ENCODE results near the gene TTYH3.

Gene TTYH3

DNA sequence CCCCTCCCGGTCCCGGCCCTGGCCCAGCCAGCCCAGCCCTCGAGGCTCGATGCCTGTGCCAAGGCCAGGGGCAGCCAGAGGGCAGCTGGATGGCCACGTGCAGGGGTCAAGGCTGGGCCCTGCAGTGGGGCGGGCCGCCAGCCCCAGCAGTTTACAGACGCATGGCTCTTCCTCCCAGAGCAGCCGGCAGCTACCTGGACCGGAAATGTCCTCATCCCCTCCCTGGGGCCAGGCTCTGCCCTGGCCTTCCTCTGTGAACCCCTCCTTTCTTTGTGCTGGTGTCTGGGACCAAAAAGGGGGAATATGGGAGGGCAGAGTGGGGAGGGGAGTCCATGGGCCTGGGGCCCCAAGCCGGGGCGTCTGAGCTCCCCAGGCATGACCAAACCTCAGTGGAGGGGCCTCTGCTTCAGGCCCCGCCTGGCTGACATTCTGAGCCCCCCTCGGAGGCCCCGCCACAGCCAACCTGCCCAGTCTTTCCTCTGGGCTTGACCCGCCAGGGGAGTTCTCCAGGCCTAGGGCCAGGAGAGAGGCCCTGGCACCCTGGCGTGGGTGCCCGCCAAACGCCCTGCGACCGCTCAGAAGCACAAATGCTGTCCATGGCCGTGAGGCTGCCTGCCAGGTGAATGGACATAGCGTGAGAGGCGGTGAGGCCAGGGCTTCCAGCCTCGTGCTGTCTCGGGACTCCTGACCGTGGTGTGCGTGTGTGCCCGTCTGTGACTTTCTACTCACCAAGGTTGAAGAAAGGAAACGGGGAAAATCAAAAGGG, 31.5 kb downstream of the TTYH3 start:
- no peak overlapping the region for H3K27ac ChIP-seq
- TF ChIP-seq ZFX (IDR thresholded peaks at IDR 0.05; ENCODE audit: borderline replicate concordance): no peak
- TF ChIP-seq, protein P1, sequence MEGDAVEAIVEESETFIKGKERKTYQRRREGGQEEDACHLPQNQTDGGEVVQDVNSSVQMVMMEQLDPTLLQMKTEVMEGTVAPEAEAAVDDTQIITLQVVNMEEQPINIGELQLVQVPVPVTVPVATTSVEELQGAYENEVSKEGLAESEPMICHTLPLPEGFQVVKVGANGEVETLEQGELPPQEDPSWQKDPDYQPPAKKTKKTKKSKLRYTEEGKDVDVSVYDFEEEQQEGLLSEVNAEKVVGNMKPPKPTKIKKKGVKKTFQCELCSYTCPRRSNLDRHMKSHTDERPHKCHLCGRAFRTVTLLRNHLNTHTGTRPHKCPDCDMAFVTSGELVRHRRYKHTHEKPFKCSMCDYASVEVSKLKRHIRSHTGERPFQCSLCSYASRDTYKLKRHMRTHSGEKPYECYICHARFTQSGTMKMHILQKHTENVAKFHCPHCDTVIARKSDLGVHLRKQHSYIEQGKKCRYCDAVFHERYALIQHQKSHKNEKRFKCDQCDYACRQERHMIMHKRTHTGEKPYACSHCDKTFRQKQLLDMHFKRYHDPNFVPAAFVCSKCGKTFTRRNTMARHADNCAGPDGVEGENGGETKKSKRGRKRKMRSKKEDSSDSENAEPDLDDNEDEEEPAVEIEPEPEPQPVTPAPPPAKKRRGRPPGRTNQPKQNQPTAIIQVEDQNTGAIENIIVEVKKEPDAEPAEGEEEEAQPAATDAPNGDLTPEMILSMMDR (IDR thresholded peaks at IDR 0.05): no peak

DNA sequence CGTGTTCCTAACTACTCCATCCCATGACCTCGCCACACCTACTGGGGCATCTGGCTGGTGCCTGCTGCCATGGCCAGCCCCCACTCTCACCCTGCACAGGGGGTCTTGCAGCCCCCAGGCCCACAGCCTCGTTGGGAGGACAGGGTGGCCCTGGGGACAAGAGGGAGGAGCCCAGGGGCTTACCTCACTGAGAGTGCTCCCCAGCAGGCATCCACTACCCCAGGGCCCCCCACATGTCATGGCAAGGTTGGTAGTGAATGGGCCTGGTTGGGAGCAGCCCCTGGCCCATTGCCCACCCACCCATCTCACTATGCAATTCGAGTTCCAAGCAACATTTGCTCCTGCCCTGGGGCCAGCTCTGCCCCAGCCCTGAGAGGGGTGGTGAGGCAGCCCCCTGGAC, 32.2 kb downstream of the TTYH3 start:
- H3K27ac ChIP-seq: no peak overlapping the region
- TF ChIP-seq, protein P1 (IDR thresholded peaks at IDR 0.05): no peak
- no peak for TF ChIP-seq ZFX (IDR thresholded peaks at IDR 0.05; ENCODE audit: borderline replicate concordance)

DNA sequence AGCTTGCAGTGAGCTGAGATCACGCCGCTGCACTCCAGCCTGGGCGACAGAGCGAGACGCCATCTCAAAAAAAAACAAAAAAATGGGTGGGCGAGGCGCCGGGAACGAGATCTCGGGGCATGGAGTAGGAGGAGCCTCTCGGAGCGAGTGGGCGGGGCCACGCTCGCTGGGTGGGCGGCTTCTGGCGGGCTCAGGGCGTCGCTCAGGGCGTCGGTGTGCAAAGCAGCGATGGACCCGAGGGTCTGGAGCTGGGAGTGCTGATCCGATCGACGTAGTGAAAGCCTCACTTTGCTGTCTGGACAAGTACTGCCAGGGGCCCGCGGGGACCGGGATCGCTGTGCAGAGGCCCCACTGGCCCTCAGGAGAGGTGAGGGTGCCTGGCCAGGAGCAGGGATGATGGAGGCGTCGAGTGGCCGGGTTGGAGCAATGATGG, 33.6 kb downstream of the TTYH3 start:
- TF ChIP-seq, protein P1 (IDR thresholded peaks at IDR 0.05): no peak
- no peak for TF ChIP-seq ZFX (IDR thresholded peaks at IDR 0.05; ENCODE audit: borderline replicate concordance)
- no peak overlapping the region for H3K27ac ChIP-seq

DNA sequence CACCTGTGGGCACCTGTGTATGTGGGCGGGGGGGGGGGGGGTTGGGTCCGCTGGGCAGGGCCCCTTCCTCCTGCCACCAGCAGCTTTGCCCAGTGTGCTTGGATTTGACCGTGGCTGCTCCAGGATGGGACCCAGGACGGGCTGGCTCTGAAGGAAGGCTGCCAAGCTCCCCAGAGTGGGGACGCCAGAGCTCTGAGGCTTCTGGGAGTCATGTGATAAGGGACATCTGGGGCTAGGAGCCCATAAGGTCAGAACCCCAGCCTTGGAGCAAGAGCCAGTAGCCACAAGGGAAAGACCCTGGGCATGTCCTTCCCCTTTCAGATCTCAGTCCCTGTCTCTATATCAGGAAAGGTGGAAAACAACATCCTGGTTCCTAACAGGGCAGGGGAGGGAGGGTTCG, 34.4 kb downstream of the TTYH3 start:
- H3K27ac ChIP-seq: no peak overlapping the region
- TF ChIP-seq, protein P1 (IDR thresholded peaks at IDR 0.05): no peak
- TF ChIP-seq ZFX (IDR thresholded peaks at IDR 0.05; ENCODE audit: borderline replicate concordance): no peak

DNA sequence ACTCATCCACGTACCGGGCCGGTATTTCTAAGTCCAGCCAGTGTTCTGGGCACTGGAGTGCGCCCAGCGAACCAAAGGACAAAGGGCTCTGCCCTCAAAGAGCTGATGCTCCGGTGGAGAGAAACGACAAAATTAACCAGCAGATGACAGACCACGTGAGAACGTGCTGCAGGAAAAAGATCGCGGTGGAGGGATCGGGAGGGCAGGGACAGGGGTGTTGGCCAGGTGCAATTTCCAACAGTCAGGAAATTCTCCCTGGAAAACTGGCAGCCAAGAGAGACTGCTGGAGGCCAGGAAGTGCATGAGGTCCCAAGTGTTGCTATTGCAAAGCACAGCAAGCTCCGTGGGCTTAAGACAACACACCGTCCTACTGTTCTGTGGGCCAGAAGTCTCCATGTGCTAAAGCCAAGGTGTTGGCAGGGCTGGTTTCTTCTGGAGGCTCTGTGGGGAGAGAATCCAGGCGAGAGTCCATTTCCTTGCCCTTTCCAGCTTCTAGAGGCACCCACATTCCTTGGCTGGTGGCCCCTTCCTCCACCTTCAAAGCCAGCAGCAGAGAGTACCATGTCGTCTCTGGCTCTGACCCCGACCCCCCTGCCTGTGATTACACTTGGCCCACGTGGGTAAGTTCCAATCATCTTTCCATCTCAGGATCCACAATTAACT, 34.9 kb downstream of the TTYH3 start:
- no peak overlapping the region for H3K27ac ChIP-seq
- no peak for TF ChIP-seq ZFX (IDR thresholded peaks at IDR 0.05; ENCODE audit: borderline replicate concordance)
- TF ChIP-seq, protein P1 (IDR thresholded peaks at IDR 0.05): no peak

DNA sequence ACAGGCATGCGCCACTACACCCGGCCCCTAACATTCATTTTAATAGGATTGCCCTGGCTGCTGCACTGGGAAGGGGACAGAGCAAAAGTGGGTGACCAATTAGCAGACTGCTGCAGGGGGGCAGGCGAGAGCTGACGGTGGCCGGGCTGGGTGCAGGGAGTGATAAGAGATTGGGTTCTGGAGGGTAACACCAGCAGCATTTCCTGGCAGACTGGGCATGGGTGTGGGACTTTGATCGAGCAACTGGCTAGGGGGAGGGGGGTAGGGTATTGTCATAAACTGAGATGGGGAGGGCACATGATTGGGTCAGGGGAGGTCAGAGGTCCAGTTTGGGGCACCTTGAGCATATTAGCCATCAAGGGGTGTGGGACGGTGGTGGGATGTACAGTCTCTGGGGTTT, 36.1 kb downstream of the TTYH3 start:
- H3K27ac ChIP-seq: no peak overlapping the region
- TF ChIP-seq ZFX (IDR thresholded peaks at IDR 0.05; ENCODE audit: borderline replicate concordance): no peak
- TF ChIP-seq, protein P1 (IDR thresholded peaks at IDR 0.05): no peak

DNA sequence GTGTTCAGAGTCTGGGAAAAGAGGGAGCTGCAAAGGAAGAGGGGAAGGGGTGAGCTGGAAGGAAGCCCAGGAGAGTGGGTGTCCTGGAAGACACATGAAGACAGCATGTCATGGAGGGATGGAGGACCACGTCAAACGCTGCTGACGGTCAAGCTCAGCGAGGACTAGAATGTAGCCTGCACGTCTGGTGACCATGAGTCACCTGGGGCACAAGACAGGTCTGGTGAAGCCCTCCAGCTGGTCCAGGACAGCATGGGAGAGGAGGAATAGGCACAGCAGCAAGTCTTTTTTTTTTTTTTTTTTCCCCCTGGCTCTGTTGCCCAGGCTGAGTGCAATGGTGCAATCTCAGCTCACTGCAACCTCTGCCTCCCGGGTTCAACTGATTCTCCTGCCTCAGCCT, 36.6 kb downstream of the TTYH3 start:
- H3K27ac ChIP-seq: no peak overlapping the region
- TF ChIP-seq ZFX (IDR thresholded peaks at IDR 0.05; ENCODE audit: borderline replicate concordance): no peak
- TF ChIP-seq, protein P1 (IDR thresholded peaks at IDR 0.05): no peak

All from 22Rv1 (cell line).